ENCODE data around the gene F11R. TPM values are rescaled to one million over a fixed set of nuclear protein-coding genes. Genes with fewer than 3 reads are reported as not detected.

Gene F11R
- total and polyA plus RNA-seq, 2 donors (not counting 3 experiments of a cell fraction or from before 2014, with no cell fraction given): 97.0 to 124 TPM

DNA sequence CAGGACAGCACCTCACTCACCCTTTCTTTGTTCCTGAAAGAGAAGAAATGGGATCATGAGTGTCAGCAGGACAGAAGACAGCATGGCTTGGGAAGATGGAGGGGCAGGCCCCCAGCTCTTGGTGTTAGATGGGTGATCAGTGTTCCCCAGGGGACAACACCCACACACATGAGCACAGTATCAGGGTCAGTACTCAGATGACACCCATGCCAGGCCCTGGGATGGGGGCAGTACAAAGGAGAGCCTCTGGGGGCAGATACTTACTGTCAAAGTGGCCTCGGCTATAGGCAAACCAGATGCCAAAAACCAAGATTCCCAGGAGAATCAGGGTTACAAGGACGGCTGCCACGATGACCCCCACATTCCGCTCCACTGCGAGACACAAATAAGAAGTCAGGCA is 21.6 kb downstream of the F11R start:
- Histone ChIP-seq H3K4me1 (ENCODE audit: control insufficient read depth, extremely low read depth, insufficient read depth, low read length) (peaks cover 24% of the 10 kb centered on the region), H3K27me3 (ENCODE audit: control insufficient read depth in 2 of 2, insufficient read depth in 2 of 2, low read length in 2 of 2) (no peaks in the 10 kb centered on the region), H4K20me1 (replicated peaks; ENCODE audit: control insufficient read depth, extremely low read depth, insufficient read depth, low read length) (no peaks in the 10 kb centered on the region), H3K4me3 (replicated peaks in 1 of 3; ENCODE audit: insufficient read depth in 1 of 3, low read depth in 1 of 3, low read length in 3 of 3) (no peak overlapping the region), H3K9ac (replicated peaks; ENCODE audit: extremely low read depth, insufficient read depth, low read length) (no peak overlapping the region), H3K4me2 (ENCODE audit: insufficient read depth, low read length) (no peak overlapping the region), H3K79me2 (ENCODE audit: control insufficient read depth, insufficient read depth, low read length) (peaks cover 2% of the 10 kb centered on the region), H2AFZ (ENCODE audit: low read depth, low read length) (no peak overlapping the region), H3K36me3 (ENCODE audit: control insufficient read depth in 2 of 2, extremely low read depth in 1 of 2, insufficient read depth in 2 of 2, low read length in 2 of 2) (peaks cover 10 to 30% of the 10 kb centered on the region in 2 experiments), H3K9me3 (replicated peaks; ENCODE audit: control insufficient read depth, insufficient read depth, low read length) (no peaks in the 10 kb centered on the region), H3K27ac (ENCODE audit: insufficient read depth, low read depth, low read length) (no peak overlapping the region), H3K9me1 (replicated peaks; ENCODE audit: control insufficient read depth, extremely low read depth, insufficient read depth, low read length) (no peaks in the 10 kb centered on the region)
- BruUV-seq (replicated peaks): no TSS peak
- CTCF ChIA-PET: interaction anchor here (0.9 to 3.5 kb wide), 3 partner anchors 9 to 99 kb away, joined by 3 to 9 read pairs (median 6); partner anchors contain the start of gene KLHDC9
- DNase-seq (ENCODE audit: low read depth, low spot score) (no peak), FAIRE-seq (no peak)
- TF ChIP-seq POLR2A (IDR thresholded peaks at IDR 0.05; ENCODE audit: low read depth, low read length) (no peak), JUN (IDR thresholded peaks at IDR 0.05; ENCODE audit: borderline replicate concordance, insufficient read depth, insufficient read length, low read depth) (no peak), FOS (IDR thresholded peaks at IDR 0.05; ENCODE audit: borderline replicate concordance, insufficient read depth, low read length) (no peak), GATA2 (IDR thresholded peaks at IDR 0.05; ENCODE audit: insufficient read depth, insufficient read length, low read depth, low read length) (no peak), EZH2 (IDR thresholded peaks at IDR 0.05; ENCODE audit: borderline replicate concordance, low read depth, low read length, severe bottlenecking) (no peak), POLR2AphosphoS5 (IDR thresholded peaks at IDR 0.05; ENCODE audit: insufficient read depth, low read depth, low read length) (no peak), MYC (IDR thresholded peaks at IDR 0.05; ENCODE audit: low read depth, low read length) (no peak)
- TF ChIP-seq, protein P1, sequence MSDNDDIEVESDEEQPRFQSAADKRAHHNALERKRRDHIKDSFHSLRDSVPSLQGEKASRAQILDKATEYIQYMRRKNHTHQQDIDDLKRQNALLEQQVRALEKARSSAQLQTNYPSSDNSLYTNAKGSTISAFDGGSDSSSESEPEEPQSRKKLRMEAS (IDR thresholded peaks at IDR 0.05; ENCODE audit: insufficient read depth, insufficient read length): no peak
- TF ChIP-seq, protein P2, sequence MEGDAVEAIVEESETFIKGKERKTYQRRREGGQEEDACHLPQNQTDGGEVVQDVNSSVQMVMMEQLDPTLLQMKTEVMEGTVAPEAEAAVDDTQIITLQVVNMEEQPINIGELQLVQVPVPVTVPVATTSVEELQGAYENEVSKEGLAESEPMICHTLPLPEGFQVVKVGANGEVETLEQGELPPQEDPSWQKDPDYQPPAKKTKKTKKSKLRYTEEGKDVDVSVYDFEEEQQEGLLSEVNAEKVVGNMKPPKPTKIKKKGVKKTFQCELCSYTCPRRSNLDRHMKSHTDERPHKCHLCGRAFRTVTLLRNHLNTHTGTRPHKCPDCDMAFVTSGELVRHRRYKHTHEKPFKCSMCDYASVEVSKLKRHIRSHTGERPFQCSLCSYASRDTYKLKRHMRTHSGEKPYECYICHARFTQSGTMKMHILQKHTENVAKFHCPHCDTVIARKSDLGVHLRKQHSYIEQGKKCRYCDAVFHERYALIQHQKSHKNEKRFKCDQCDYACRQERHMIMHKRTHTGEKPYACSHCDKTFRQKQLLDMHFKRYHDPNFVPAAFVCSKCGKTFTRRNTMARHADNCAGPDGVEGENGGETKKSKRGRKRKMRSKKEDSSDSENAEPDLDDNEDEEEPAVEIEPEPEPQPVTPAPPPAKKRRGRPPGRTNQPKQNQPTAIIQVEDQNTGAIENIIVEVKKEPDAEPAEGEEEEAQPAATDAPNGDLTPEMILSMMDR (IDR thresholded peaks at IDR 0.05; ENCODE audit: extremely low read depth in 1 of 2, insufficient read depth in 1 of 2, low read depth in 1 of 2, low read length in 2 of 2): no peak
- POLR2A ChIA-PET: no interaction called here
- intact Hi-C loops (cut with micrococcal nuclease) (no loop called here), dilution Hi-C loops (cut with MboI; ENCODE audit: extremely low pct_ligation_motif_present, low sequenced_read_pairs) (no loop called here)
